MM.1S (cell line): ENCODE measurements around the gene RFK.

ENCODE experiments used
- DNase-seq: peaks from one replicate; pipeline ENCODE4 v3.0.0-alpha.2; 2015
- H2AFZ ChIP-seq: fragments of 300-600 bp; sonication (generic); 2 replicates; pipeline ENCODE4 v1.6.0; 2016; ENCODE audit warnings: antibody characterized with exemption, low read length
- H3F3A ChIP-seq: fragments of 300-600 bp; sonication (generic); 2 replicates; pipeline ENCODE4 v1.6.1; 2016; ENCODE audit warnings: mild to moderate bottlenecking, antibody characterized with exemption, low read length, moderate library complexity, mixed read lengths; ENCODE audit not compliant: insufficient read depth
- H3K27ac ChIP-seq: fragments of 300-600 bp; sonication (generic); 2 replicates; pipeline ENCODE4 v1.5.1; 2016; ENCODE audit warnings: mild to moderate bottlenecking, low read length
- H3K27me3 ChIP-seq: fragments of 300-600 bp; sonication (generic); replicated peaks from 2 replicates; pipeline ENCODE4 v1.6.0; 2016; ENCODE audit warnings: low read length; ENCODE audit not compliant: insufficient read depth
- H3K36me3 ChIP-seq: fragments of 300-600 bp; sonication (generic); replicated peaks from 2 replicates; pipeline ENCODE4 v1.6.1; 2016; ENCODE audit warnings: mild to moderate bottlenecking, low read length, mixed read lengths; ENCODE audit not compliant: insufficient read depth
- H3K4me1 ChIP-seq: fragments of 300-600 bp; sonication (generic); 2 replicates; pipeline ENCODE4 v1.6.1; 2016; ENCODE audit warnings: low read length, mixed read lengths
- H3K4me2 ChIP-seq: fragments of 300-600 bp; sonication (generic); 2 replicates; pipeline ENCODE4 v1.6.0; 2016; ENCODE audit warnings: low read depth, low read length
- H3K4me3 ChIP-seq: fragments of 300-600 bp; sonication (generic); 2 replicates; pipeline ENCODE4 v1.5.1; 2016; ENCODE audit warnings: low read length, mixed read lengths
- H3K79me2 ChIP-seq: fragments of 300-600 bp; sonication (generic); 2 replicates; pipeline ENCODE4 v1.6.1; 2016; ENCODE audit warnings: mixed run types, low read length, mixed read lengths
- H3K9ac ChIP-seq: fragments of 300-600 bp; sonication (generic); 2 replicates; pipeline ENCODE4 v1.6.1; 2016; ENCODE audit warnings: low read length, mixed read lengths
- H3K9me2 ChIP-seq: fragments of 300-600 bp; sonication (generic); replicated peaks from 2 replicates; pipeline ENCODE4 v1.6.1; 2016; ENCODE audit warnings: mild to moderate bottlenecking, low read length, mixed read lengths; ENCODE audit not compliant: insufficient read depth
- H3K9me3 ChIP-seq: fragments of 300-600 bp; sonication (generic); replicated peaks from 2 replicates; pipeline ENCODE4 v1.6.1; 2016; ENCODE audit warnings: mild to moderate bottlenecking, low read length, mixed read lengths; ENCODE audit not compliant: insufficient read depth
- H4K20me1 ChIP-seq: fragments of 300-600 bp; sonication (generic); 2 replicates; pipeline ENCODE4 v1.6.1; 2016; ENCODE audit warnings: mild to moderate bottlenecking, low read length, moderate library complexity, mixed read lengths; ENCODE audit not compliant: insufficient read depth
- CTCF ChIP-seq: fragments of 300-600 bp; sonication (generic); IDR thresholded peaks from 2 replicates; pipeline ENCODE4 v1.5.1; 2016; ENCODE audit warnings: antibody characterized with exemption, low read length, mixed read lengths
- EZH2 ChIP-seq: fragments of 300-600 bp; sonication (generic); optimal IDR thresholded peaks from 2 replicates; pipeline ENCODE3; 2017; ENCODE audit warnings: low read depth, mild to moderate bottlenecking, antibody characterized with exemption, low read length, mixed read lengths
- EZH2phosphoT487 ChIP-seq: fragments of 300-600 bp; sonication (generic); IDR thresholded peaks from 2 replicates; pipeline ENCODE4 v1.6.1; 2018; ENCODE audit warnings: antibody characterized with exemption, low read length

The RFK gene

DNA sequence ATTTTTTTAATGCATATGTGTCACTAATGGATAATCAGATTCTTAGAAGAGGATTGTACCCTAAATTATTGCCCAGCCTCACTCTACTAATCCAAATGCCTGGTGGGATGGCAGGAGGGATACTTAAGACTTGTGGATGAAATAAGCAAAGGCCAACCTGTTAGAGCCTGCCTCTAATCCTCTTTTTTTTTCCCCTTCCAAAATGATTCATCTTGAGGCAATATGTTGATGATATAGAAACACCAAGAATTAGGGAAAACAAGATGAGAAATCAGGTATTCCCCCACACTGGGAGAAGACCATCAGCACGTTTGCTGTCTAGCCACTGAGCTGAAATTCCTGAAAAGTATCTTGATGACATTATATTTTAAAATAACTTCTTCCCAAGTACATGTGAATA, 52.0 kb downstream of the RFK start:
- Histone ChIP-seq H3K9me2 (no peaks in the 10 kb centered on the region), H3F3A (no peaks in the 10 kb centered on the region), H4K20me1 (no peaks in the 10 kb centered on the region), H3K9me3 (no peaks in the 10 kb centered on the region), H3K79me2 (no peaks in the 10 kb centered on the region), H3K27me3 (no peaks in the 10 kb centered on the region), H2AFZ (no peak overlapping the region), H3K4me3 (no peak overlapping the region), H3K9ac (no peak overlapping the region), H3K4me2 (no peak overlapping the region), H3K27ac (no peak overlapping the region), H3K36me3 (no peaks in the 10 kb centered on the region), H3K4me1 (no peaks in the 10 kb centered on the region)
- TF ChIP-seq EZH2phosphoT487 (no peak), EZH2 (no peak), CTCF (no peak)
- DNase-seq, result no peak

DNA sequence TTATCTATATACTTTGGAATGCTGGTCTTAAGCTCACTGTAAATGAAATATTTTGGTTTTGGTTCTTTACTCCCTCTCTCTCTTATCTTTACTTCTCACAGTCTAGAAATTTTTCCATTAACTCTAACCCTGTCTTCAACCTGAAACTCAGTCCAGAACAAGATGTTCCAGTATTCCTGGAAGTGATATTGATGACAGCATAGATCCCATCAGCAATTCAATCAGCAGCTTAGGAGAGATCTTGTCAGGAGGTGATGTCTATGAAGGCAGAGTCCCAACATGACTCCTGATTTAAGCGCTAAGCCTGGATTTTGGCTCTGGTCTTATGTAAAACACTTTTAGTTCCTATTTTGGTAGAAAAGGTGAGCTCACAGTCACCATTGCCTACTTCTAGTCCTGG, 52.6 kb downstream of the RFK start:
- Histone ChIP-seq H3K27ac (no peak overlapping the region), H3K36me3 (no peaks in the 10 kb centered on the region), H2AFZ (no peak overlapping the region), H3K9me3 (no peaks in the 10 kb centered on the region), H3K4me3 (no peak overlapping the region), H3K27me3 (no peaks in the 10 kb centered on the region), H3K9ac (no peak overlapping the region), H3K4me1 (no peaks in the 10 kb centered on the region), H4K20me1 (no peaks in the 10 kb centered on the region), H3K9me2 (no peaks in the 10 kb centered on the region), H3F3A (no peaks in the 10 kb centered on the region), H3K4me2 (no peak overlapping the region), H3K79me2 (no peaks in the 10 kb centered on the region)
- DNase-seq, result no peak
- no peak for TF ChIP-seq CTCF
- no peak for TF ChIP-seq EZH2
- no peak for TF ChIP-seq EZH2phosphoT487

GRCh38 chr9:76338418-76338817, 55.8 kb downstream of the RFK start:
- DNase-seq, result no peak
- Histone ChIP-seq H2AFZ (no peak overlapping the region), H3K9me3 (no peaks in the 10 kb centered on the region), H3F3A (no peaks in the 10 kb centered on the region), H3K79me2 (no peaks in the 10 kb centered on the region), H3K36me3 (no peaks in the 10 kb centered on the region), H3K27me3 (no peaks in the 10 kb centered on the region), H3K4me3 (no peak overlapping the region), H4K20me1 (no peaks in the 10 kb centered on the region), H3K9me2 (no peaks in the 10 kb centered on the region), H3K27ac (no peak overlapping the region), H3K4me1 (no peaks in the 10 kb centered on the region), H3K9ac (no peak overlapping the region), H3K4me2 (no peak overlapping the region)
- no peak for TF ChIP-seq CTCF
- TF ChIP-seq EZH2phosphoT487, result no peak
- TF ChIP-seq EZH2, result no peak
